AG04450 (cell line): ENCODE measurements around the gene MACO1. TPM values are rescaled to one million over a fixed set of nuclear protein-coding genes. Genes with fewer than 3 reads are reported as not detected.

ENCODE experiments used
- CTCF ChIA-PET: fragments of 300-600, 350-600 bp; formaldehyde crosslinking; extraction: SDS; loops from one replicate; lab custom pipeline; 2022; ENCODE audit warnings: antibody characterized with exemption, inconsistent platforms; lab: Charles Lee
- POLR2A ChIA-PET: fragments of 350-600 bp; formaldehyde crosslinking; extraction: SDS; loops from one replicate; lab custom pipeline; 2021; ENCODE audit warnings: antibody characterized with exemption, inconsistent platforms; lab: Yijun Ruan, JAX
- DNase-seq: peaks from one replicate; pipeline ENCODE4 v3.0.0-alpha.2; 2011; ENCODE audit warnings: low read depth, low spot score
- H3K27ac ChIP-seq: one replicate; pipeline ENCODE4 v1.5.1; 2012; ENCODE audit warnings: low read depth, low read length, control low read depth
- H3K27me3 ChIP-seq: one replicate; pipeline ENCODE4 v1.6.0; 2012; ENCODE audit warnings: low read length; ENCODE audit not compliant: control insufficient read depth, insufficient read depth
- H3K4me3 ChIP-seq: 2 replicates; pipeline ENCODE4 v1.5.1; 2011; ENCODE audit warnings: mild to moderate bottlenecking, low read depth, low read length, control low read depth
- H3K9me3 ChIP-seq: 2 replicates; pipeline ENCODE4 v1.5.1; 2012; ENCODE audit warnings: low read length; ENCODE audit not compliant: control insufficient read depth, insufficient read depth
- polyA plus RNA-seq: library from polyadenylated mRNA; depleted of rRNA; stranded (reverse); fragments of >200 nt; gene quantifications from 2 replicates; pipeline ENCODE4 v1.2.3, GENCODE V29; 2011
- TF ChIP-seq, protein P1 (sequence below): IDR thresholded peaks from 2 replicates; pipeline ENCODE4 v1.5.1; 2011; ENCODE audit warnings: low read depth, low read length, control low read depth, inconsistent platforms

Gene MACO1
- polyA plus RNA-seq, 1 experiment: 16.7 TPM

DNA sequence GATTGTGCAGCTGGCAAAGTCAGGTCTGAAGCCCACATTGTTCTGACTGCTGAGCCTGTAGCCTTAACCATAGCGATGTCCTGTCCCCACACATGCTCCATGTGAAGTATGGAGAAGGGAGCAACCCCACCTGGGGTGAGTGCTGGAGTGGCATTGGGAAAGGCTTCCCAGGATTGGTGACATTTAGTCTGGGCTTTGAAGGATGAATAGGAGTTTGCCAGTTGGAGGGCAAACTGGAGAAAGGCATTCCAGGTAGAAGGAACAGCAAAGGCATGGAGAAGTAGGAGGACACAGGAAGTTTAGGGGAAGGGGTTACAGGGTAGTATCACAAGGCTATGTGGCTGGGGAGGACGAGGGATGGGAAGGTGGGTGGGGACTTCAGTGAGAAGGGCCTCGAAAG, 105.4 kb downstream of the MACO1 start:
- no peak overlapping the region for H3K4me3 ChIP-seq
- no peak for DNase-seq
- POLR2A ChIA-PET: no interaction called here
- peaks cover 24% of the 10 kb centered on the region for H3K27me3 ChIP-seq
- H3K27ac ChIP-seq: no peak overlapping the region
- TF ChIP-seq, protein P1, sequence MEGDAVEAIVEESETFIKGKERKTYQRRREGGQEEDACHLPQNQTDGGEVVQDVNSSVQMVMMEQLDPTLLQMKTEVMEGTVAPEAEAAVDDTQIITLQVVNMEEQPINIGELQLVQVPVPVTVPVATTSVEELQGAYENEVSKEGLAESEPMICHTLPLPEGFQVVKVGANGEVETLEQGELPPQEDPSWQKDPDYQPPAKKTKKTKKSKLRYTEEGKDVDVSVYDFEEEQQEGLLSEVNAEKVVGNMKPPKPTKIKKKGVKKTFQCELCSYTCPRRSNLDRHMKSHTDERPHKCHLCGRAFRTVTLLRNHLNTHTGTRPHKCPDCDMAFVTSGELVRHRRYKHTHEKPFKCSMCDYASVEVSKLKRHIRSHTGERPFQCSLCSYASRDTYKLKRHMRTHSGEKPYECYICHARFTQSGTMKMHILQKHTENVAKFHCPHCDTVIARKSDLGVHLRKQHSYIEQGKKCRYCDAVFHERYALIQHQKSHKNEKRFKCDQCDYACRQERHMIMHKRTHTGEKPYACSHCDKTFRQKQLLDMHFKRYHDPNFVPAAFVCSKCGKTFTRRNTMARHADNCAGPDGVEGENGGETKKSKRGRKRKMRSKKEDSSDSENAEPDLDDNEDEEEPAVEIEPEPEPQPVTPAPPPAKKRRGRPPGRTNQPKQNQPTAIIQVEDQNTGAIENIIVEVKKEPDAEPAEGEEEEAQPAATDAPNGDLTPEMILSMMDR: no peak
- H3K9me3 ChIP-seq: no peaks in the 10 kb centered on the region
- CTCF ChIA-PET: interaction anchor here (1.5 kb wide), 1 partner anchor 15 kb away, joined by 7 read pairs; no protein-coding TSS in a partner anchor

- Histone ChIP-seq H3K27ac (no peak overlapping the region), H3K27me3 (peaks cover 20% of the 10 kb centered on the region), H3K9me3 (no peaks in the 10 kb centered on the region), H3K4me3 (no peak overlapping the region)
- ChIA-PET CTCF (interaction anchor here (1.5 kb wide), 1 partner anchor 17 kb away, joined by 7 read pairs; no protein-coding TSS in a partner anchor), POLR2A (interaction anchor here (0.6 kb wide), 1 partner anchor 295 kb away, joined by 3 read pairs; no protein-coding TSS in a partner anchor)
- TF ChIP-seq, protein P1: no peak
- DNase-seq: no peak
Measured at GRCh38 chr1:25537153-25537831, 106.6 kb downstream of the MACO1 start.

DNA sequence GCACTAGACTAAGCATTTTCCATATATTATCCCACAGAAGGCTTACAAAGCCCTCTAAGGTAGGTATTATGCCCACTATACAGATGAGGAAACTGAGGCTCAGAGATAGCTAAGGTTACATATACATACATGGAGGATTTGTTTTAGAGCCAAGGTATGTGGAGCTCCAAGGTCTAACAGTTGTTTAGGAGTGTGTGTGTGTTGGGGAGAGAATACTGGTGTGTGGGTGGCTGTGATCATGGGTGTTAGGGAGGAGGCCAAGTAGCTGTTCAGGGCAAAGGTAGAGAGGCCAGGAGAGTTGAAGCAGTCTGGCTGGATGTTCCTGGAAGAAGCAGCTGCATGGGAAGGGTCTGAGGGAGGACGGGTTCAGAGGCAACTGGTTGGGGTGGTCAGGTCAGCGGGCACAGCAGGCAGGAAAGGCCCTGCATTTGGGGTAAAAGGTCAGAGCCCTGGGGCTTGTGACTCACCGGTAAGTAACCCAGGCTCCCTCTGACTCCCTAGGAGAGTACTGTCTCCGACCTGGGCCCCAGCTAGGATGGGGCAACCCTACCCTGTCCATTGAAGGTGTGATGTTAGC, 107.6 kb downstream of the MACO1 start:
- TF ChIP-seq, protein P1: no peak
- Histone ChIP-seq H3K9me3 (no peaks in the 10 kb centered on the region), H3K27me3 (peaks cover 18% of the 10 kb centered on the region), H3K27ac (no peak overlapping the region), H3K4me3 (no peak overlapping the region)
- POLR2A ChIA-PET: no interaction called here
- CTCF ChIA-PET: interaction anchor here (0.6 to 1.1 kb wide), 5 partner anchors 17 to 875 kb away, joined by 3 to 5 read pairs (median 4); no protein-coding TSS in a partner anchor
- DNase-seq: no peak

DNA sequence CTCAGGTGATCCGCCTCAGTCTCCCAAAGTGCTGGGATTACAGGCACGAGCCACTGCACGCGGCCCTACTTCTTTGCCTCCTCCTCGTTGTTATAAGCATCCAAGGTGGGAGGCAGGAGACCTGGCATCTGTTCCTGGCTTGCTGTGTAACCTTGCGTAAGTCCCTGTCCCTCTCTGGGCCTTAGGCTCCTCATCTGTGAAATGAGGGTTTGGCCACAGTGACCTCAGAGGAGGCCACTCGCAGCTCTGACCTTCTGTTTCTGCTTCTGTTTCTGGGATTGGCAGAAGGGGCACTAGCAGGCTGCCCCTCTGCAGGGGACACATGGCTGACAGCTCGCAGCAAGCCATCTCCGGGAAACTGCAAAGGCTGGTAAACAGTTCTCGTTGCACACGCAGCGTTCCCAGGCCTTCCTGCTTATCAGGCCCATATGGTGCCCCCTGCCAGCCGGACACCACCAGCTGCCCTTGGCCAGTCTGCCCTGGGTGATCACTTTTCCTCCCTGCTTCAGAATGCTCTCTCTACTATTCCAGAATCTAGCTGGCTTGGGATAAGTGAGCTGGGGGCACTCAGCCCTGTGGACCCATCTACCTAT, 110.1 kb downstream of the MACO1 start:
- no peak for DNase-seq
- TF ChIP-seq, protein P1: no peak
- ChIA-PET POLR2A (no interaction called here), CTCF (interaction anchor here (1.0 to 2.6 kb wide), 2 partner anchors 20 to 68 kb away, joined by 3 to 7 read pairs; no protein-coding TSS in a partner anchor)
- Histone ChIP-seq H3K27me3 (peaks cover 11% of the 10 kb centered on the region), H3K27ac (no peak overlapping the region), H3K4me3 (no peak overlapping the region), H3K9me3 (no peaks in the 10 kb centered on the region)
